GM12878 (cell line): ENCODE data around the gene CHRNG. TPM values are rescaled to one million over a fixed set of nuclear protein-coding genes. Genes with fewer than 3 reads are reported as not detected.

Experiments used
- ATAC-seq: fragments of 200-7000 bp; cut with Tn5 transposase; 3 replicates; pipeline ENCODE4 v1.9.1; 2020; ENCODE audit warnings: mild to moderate bottlenecking, moderate library complexity
- BruUV-seq: library from RNA; stranded (reverse); fragments of 400-500 nt; replicated peaks from 2 replicates; lab custom pipeline; 2021; lab: Mats Ljungman, UMichigan
- CTCF ChIA-PET: fragments of 300-600 bp; sonication (Branson Sonifier 250); formaldehyde crosslinking; extraction: SDS; loops from one replicate; lab custom pipeline; 2021; ENCODE audit warnings: inconsistent platforms; lab: Yijun Ruan, JAX
- POLR2A ChIA-PET: fragments of 350-600 bp; formaldehyde crosslinking; extraction: SDS; loops from one replicate; lab custom pipeline; 2021; ENCODE audit warnings: inconsistent platforms; lab: Charles Lee
- RAD21 ChIA-PET: fragments of 300-600 bp; sonication (Branson Sonifier 250); formaldehyde crosslinking; loops from one replicate; lab custom pipeline; 2023; ENCODE audit warnings: antibody characterized with exemption; ENCODE audit not compliant: unreplicated experiment; lab: Charles Lee
- SMC1A ChIA-PET: fragments of 300-600 bp; sonication (Branson Sonifier 250); formaldehyde crosslinking; loops from one replicate; lab custom pipeline; 2023; ENCODE audit not compliant: unreplicated experiment, uncharacterized antibody; lab: Charles Lee
- DNase-seq: peaks from one replicate; pipeline ENCODE4 v3.0.0-alpha.2; 2011; ENCODE audit warnings: low read depth, low spot score
- FAIRE-seq: peaks from 3 replicates; lab custom pipeline; 2011; peaks lifted over from hg19 to GRCh38; lab: Jason Lieb, UNC
- H2AFZ ChIP-seq: 2 replicates; pipeline ENCODE4 v1.6.0; 2011; ENCODE audit warnings: low read depth, low read length, control low read depth; ENCODE audit not compliant: control insufficient read depth
- H3K27ac ChIP-seq: 2 replicates; pipeline ENCODE4 v1.5.1; 2011; ENCODE audit warnings: control low read depth; ENCODE audit not compliant: control insufficient read depth, insufficient read depth
- H3K27me3 ChIP-seq, 2 experiments: replicated peaks in 1 of 2; 2 replicates each; pipeline versions ENCODE4 v1.6.0 to v1.6.1; 2011; ENCODE audit warnings: low read length in 1 of 2; ENCODE audit not compliant: control insufficient read depth in 2 of 2, insufficient read depth in 2 of 2
- H3K36me3 ChIP-seq, 2 experiments: 2 replicates each; pipeline ENCODE4 v1.5.1; 2011; ENCODE audit warnings: low read length in 1 of 2; ENCODE audit not compliant: control insufficient read depth in 2 of 2, insufficient read depth in 2 of 2
- H3K4me1 ChIP-seq: 2 replicates; pipeline ENCODE4 v1.6.1; 2011; ENCODE audit warnings: mild to moderate bottlenecking, low read length, moderate library complexity, mixed read lengths; ENCODE audit not compliant: control insufficient read depth, insufficient read depth
- H3K4me2 ChIP-seq: 2 replicates; pipeline ENCODE4 v1.6.0; 2011; ENCODE audit warnings: control low read depth; ENCODE audit not compliant: control insufficient read depth, insufficient read depth
- H3K4me3 ChIP-seq: fragments of 200-600 bp; sonication (generic); 2 replicates; pipeline ENCODE4 v1.5.1; 2016
- H3K79me2 ChIP-seq: 2 replicates; pipeline ENCODE4 v1.6.0; 2011; ENCODE audit warnings: low read length; ENCODE audit not compliant: control insufficient read depth, insufficient read depth
- H3K9ac ChIP-seq: 2 replicates; pipeline ENCODE4 v1.8.0; 2011; ENCODE audit warnings: low read length, control low read depth, mixed read lengths; ENCODE audit not compliant: control insufficient read depth, insufficient read depth
- H3K9me3 ChIP-seq: replicated peaks from 3 replicates; pipeline ENCODE4 v1.5.1; 2011; ENCODE audit warnings: mild to moderate bottlenecking, low read length; ENCODE audit not compliant: control insufficient read depth, insufficient read depth
- H4K20me1 ChIP-seq: 2 replicates; pipeline ENCODE4 v1.6.0; 2011; ENCODE audit not compliant: control insufficient read depth, insufficient read depth
- ATF7 ChIP-seq: fragments of 450-650 bp; IDR thresholded peaks from 2 replicates; pipeline ENCODE4 v1.6.1; 2016; ENCODE audit warnings: low read depth, mild to moderate bottlenecking
- BMI1 ChIP-seq: fragments of 450-650 bp; IDR thresholded peaks from 2 replicates; pipeline ENCODE4 v1.6.1; 2016; ENCODE audit warnings: mild to moderate bottlenecking, moderate library complexity, borderline replicate concordance
- GATAD2B ChIP-seq: fragments of 450-650 bp; conservative IDR thresholded peaks from 2 replicates; pipeline ENCODE4 v1.6.1; 2017; ENCODE audit warnings: low read depth, mild to moderate bottlenecking, moderate library complexity
- HDAC2 ChIP-seq: fragments of 200-600 bp; sonication (generic); IDR thresholded peaks from 2 replicates; pipeline ENCODE4 v1.6.1; 2017
- LARP7 ChIP-seq: fragments of 450-650 bp; IDR thresholded peaks from 2 replicates; pipeline ENCODE4 v1.6.1; 2017; ENCODE audit warnings: mild to moderate bottlenecking
- MEF2B ChIP-seq: fragments of 450-650 bp; IDR thresholded peaks from 2 replicates; pipeline ENCODE4 v1.6.1; 2018; ENCODE audit warnings: mild to moderate bottlenecking, moderate library complexity; ENCODE audit not compliant: partially characterized antibody, poor library complexity, severe bottlenecking
- MXI1 ChIP-seq: fragments of 150-350 bp; IDR thresholded peaks from 2 replicates; pipeline ENCODE4 v1.6.1; 2011; ENCODE audit warnings: low read depth, mild to moderate bottlenecking, inconsistent platforms, low read length, improper control_type of control experiment
- NR2F1 ChIP-seq: fragments of 450-650 bp; conservative IDR thresholded peaks from 2 replicates; pipeline ENCODE4 v1.6.1; 2017; ENCODE audit warnings: mild to moderate bottlenecking
- PML ChIP-seq: IDR thresholded peaks from 2 replicates; pipeline ENCODE4 v1.6.1; 2012; ENCODE audit warnings: low read length, inconsistent platforms
- POLR2A ChIP-seq: IDR thresholded peaks from 2 replicates; pipeline ENCODE4 v1.6.1; 2011; ENCODE audit warnings: low read depth, mild to moderate bottlenecking, low read length
- POLR2AphosphoS5 ChIP-seq: IDR thresholded peaks from 2 replicates; pipeline ENCODE4 v1.6.1; 2011; ENCODE audit warnings: mild to moderate bottlenecking, low read length, inconsistent platforms
- SMC3 ChIP-seq: IDR thresholded peaks from 2 replicates; pipeline ENCODE4 v1.6.1; 2011; ENCODE audit warnings: low read length, improper control_type of control experiment, borderline replicate concordance
- SREBF2 ChIP-seq: IDR thresholded peaks from 2 replicates; pipeline ENCODE4 v1.6.1; 2012; ENCODE audit warnings: mild to moderate bottlenecking, low read length
- ZSCAN29 ChIP-seq: fragments of 450-650 bp; IDR thresholded peaks from 2 replicates; pipeline ENCODE4 v1.6.1; 2017; ENCODE audit warnings: mild to moderate bottlenecking, moderate library complexity
- WGBS: methylation state at CpG from one replicate; pipeline ENCODE4 v1.1.6; 2016; ENCODE audit warnings: low lambda C conversion rate; ENCODE audit not compliant: insufficient replicate concordance, insufficient coverage; ENCODE audit errors: missing lambda C conversion rate; 5-methylcytosine and 5-hydroxymethylcytosine counted together
- in situ Hi-C: fragments of 300-500 bp; cut with MboI; formaldehyde crosslinking; loops from 9 replicates; pipeline ENCODE4 v1.14.3; 2018; ENCODE audit warnings: mixed read lengths
- intact Hi-C: fragments of 100-400 bp; cut with micrococcal nuclease; formaldehyde crosslinking; loops from one replicate; pipeline ENCODE4 v1.14.2; 2022; ENCODE audit not compliant: unreplicated experiment
- polyA plus RNA-seq, 11 experiments: library from polyadenylated mRNA; depleted of rRNA in 4 of 11; unstranded in 6 of 11; stranded (reverse) in 5 of 11; fragments of >200 nt; fragmentation: Nextera tagmentation in 4 of 11; fragmentation: Illumina TruSeq in 1 of 11; extraction: Ambion mirVana in 4 of 11; extraction: Trizol in 1 of 11; gene quantifications; 1 replicate in 1 of 11; 2 replicates in 10 of 11; pipeline versions ENCODE4 v1.2.1 to v1.2.3, GENCODE V29; 2011 to 2016; ENCODE audit warnings: inconsistent platforms in 2 of 11, missing spikeins in 2 of 11, low read depth in 1 of 11
- total RNA-seq, 4 experiments: library from RNA; depleted of rRNA in 3 of 4; stranded (reverse); fragments of >200 nt in 3 of 4; fragmentation: Illumina TruSeq in 1 of 4; extraction: Trizol in 1 of 4; gene quantifications; 2 replicates each; pipeline versions ENCODE4 v1.2.1 to v1.2.3, GENCODE V29; 2013 to 2021
- TF ChIP-seq, protein P1 (sequence below): IDR thresholded peaks from 2 replicates; pipeline ENCODE4 v1.6.1; 2011; ENCODE audit warnings: low read depth, mild to moderate bottlenecking, low read length, moderate library complexity, borderline replicate concordance; ENCODE audit errors: extremely low read depth
- TF ChIP-seq, protein P2 (sequence below): fragments of 150-350 bp; IDR thresholded peaks from 2 replicates; pipeline ENCODE4 v1.6.1; 2014; ENCODE audit warnings: mild to moderate bottlenecking, low read depth, low read length

The CHRNG gene
- total and polyA plus RNA-seq, 10 of the 15 experiments (the other 5 are each of a cell fraction or from before 2014, with no cell fraction given) = 0.17 TPM; not detected in 9

DNA sequence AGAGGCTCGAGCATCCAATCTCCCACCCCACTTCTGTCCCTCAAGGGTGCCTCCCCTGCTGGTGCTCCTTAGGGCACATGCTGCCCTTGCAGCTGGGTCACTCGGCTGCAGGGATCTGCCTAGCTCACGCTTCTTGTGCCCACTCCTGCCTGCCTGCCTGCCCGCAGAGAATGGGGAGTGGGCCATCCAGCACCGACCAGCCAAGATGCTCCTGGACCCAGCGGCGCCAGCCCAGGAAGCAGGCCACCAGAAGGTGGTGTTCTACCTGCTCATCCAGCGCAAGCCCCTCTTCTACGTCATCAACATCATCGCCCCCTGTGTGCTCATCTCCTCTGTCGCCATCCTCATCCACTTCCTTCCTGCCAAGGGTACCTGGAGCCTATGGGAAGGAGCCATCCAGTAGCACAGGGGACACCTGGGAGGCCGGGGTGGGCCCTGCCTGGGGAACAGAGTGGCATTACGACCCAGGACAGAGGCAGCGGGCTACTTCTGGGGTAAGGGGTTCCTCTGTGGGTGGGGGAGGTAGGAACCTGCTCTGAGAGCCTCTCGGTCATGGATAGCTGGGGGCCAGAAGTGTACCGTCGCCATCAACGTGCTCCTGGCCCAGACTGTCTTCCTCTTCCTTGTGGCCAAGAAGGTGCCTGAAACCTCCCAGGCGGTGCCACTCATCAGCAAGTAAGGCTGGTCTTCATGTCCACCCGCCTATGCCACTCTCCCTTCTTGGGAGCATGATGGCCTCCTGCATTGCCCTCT lies 3.4 kb downstream of the CHRNG start:
- no peak for FAIRE-seq

More for the DNA sequence above, 3.4 kb downstream of the CHRNG start:
- TF ChIP-seq, protein P1, sequence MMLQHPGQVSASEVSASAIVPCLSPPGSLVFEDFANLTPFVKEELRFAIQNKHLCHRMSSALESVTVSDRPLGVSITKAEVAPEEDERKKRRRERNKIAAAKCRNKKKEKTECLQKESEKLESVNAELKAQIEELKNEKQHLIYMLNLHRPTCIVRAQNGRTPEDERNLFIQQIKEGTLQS = no peak
- TF ChIP-seq POLR2AphosphoS5 = 0 out of 2 replicates have a peak, but pooled peaks have one; percentile 23
- no peak for TF ChIP-seq MXI1
- no peak for TF ChIP-seq PML
- no peak for TF ChIP-seq MEF2B
- TF ChIP-seq, protein P2, sequence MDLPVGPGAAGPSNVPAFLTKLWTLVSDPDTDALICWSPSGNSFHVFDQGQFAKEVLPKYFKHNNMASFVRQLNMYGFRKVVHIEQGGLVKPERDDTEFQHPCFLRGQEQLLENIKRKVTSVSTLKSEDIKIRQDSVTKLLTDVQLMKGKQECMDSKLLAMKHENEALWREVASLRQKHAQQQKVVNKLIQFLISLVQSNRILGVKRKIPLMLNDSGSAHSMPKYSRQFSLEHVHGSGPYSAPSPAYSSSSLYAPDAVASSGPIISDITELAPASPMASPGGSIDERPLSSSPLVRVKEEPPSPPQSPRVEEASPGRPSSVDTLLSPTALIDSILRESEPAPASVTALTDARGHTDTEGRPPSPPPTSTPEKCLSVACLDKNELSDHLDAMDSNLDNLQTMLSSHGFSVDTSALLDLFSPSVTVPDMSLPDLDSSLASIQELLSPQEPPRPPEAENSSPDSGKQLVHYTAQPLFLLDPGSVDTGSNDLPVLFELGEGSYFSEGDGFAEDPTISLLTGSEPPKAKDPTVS = no peak
- peak; percentile 53 for TF ChIP-seq POLR2A
- TF ChIP-seq SREBF2 = no peak
- TF ChIP-seq GATAD2B = no peak
- no peak for TF ChIP-seq BMI1
- TF ChIP-seq NR2F1 = no peak
- TF ChIP-seq HDAC2 = no peak
- no peak for TF ChIP-seq ZSCAN29
- TF ChIP-seq ATF7 = no peak
- TF ChIP-seq LARP7 = no peak
- no peak for TF ChIP-seq SMC3
- Histone ChIP-seq H3K79me2 (no peaks in the 10 kb centered on the region; the same call in 1 of the 2 replicates), H2AFZ (no peak overlapping the region), H3K27ac (no peak overlapping the region), H3K36me3 (no peaks in the 10 kb centered on the region; a peak in 1 of 4 replicates), H3K4me1 (peaks cover 4% of the 10 kb centered on the region; the same call in 1 of the 2 replicates), H3K4me2 (no peak overlapping the region), H3K4me3 (no peak overlapping the region), H4K20me1 (no peaks in the 10 kb centered on the region), H3K27me3 (no peaks in the 10 kb centered on the region), H3K9ac (no peak overlapping the region), H3K9me3 (no peaks in the 10 kb centered on the region)
- ChIA-PET SMC1A (no interaction called here), CTCF (no interaction called here), POLR2A (no interaction called here), RAD21 (no interaction called here)
- ATAC-seq (no peak), DNase-seq (no peak)
- 90% methylated on average over 20 of the region's 20 CpGs for WGBS
- no TSS peak for BruUV-seq
- in situ Hi-C loops = no loop called here
- intact Hi-C loops = no loop called here
